ENCODE results near the gene MALT1.

Gene MALT1

GRCh38 chr18:58671111-58671631 is at the start of gene MALT1:
Gene MALT1, plus strand, starts transcription at chr18:58671465. Its CDS starts 179 bp downstream, at chr18:58671644.
- no peak for TF ChIP-seq CTCF (IDR thresholded peaks at IDR 0.05; ENCODE audit: borderline replicate concordance, insufficient read depth, low read depth, low read length)

GRCh38 chr18:58624011-58624410 is 47.3 kb upstream of the MALT1 start:
- no peak for TF ChIP-seq CTCF (IDR thresholded peaks at IDR 0.05; ENCODE audit: borderline replicate concordance, insufficient read depth, low read depth, low read length)

More at GRCh38 chr18:58671111-58671631, at the start of gene MALT1:
- H3K4me3 ChIP-seq (ENCODE audit: low read depth, low read length): peak within 1 kb of the TSS; percentile 88

GRCh38 chr18:58625839-58626238 is 45.4 kb upstream of the MALT1 start:
- H3K4me3 ChIP-seq (ENCODE audit: low read depth, low read length): no peak overlapping the region
- no peak for TF ChIP-seq CTCF (IDR thresholded peaks at IDR 0.05; ENCODE audit: borderline replicate concordance, insufficient read depth, low read depth, low read length)

More at GRCh38 chr18:58624011-58624410, 47.3 kb upstream of the MALT1 start:
- H3K4me3 ChIP-seq (ENCODE audit: low read depth, low read length): no peak overlapping the region

GRCh38 chr18:58630071-58630470 is 41.2 kb upstream of the MALT1 start:
- TF ChIP-seq CTCF (IDR thresholded peaks at IDR 0.05; ENCODE audit: borderline replicate concordance, insufficient read depth, low read depth, low read length): no peak
- no peak overlapping the region for H3K4me3 ChIP-seq (ENCODE audit: low read depth, low read length)

- no peak for TF ChIP-seq CTCF (IDR thresholded peaks at IDR 0.05; ENCODE audit: borderline replicate concordance, insufficient read depth, low read depth, low read length)
- no peak overlapping the region for H3K4me3 ChIP-seq (ENCODE audit: low read depth, low read length)
These were observed 40.0 kb upstream of the MALT1 start for GRCh38 chr18:58631301-58631700.

- no peak overlapping the region for H3K4me3 ChIP-seq (ENCODE audit: low read depth, low read length)
- TF ChIP-seq CTCF (IDR thresholded peaks at IDR 0.05; ENCODE audit: borderline replicate concordance, insufficient read depth, low read depth, low read length): no peak
These were observed 38.7 kb upstream of the MALT1 start for GRCh38 chr18:58632552-58632951.

- H3K4me3 ChIP-seq (ENCODE audit: low read depth, low read length): no peak overlapping the region
- TF ChIP-seq CTCF (IDR thresholded peaks at IDR 0.05; ENCODE audit: borderline replicate concordance, insufficient read depth, low read depth, low read length): no peak
These were observed 37.4 kb upstream of the MALT1 start for GRCh38 chr18:58633874-58634273.
